ENCODE data around the gene SORD.

Gene SORD

DNA sequence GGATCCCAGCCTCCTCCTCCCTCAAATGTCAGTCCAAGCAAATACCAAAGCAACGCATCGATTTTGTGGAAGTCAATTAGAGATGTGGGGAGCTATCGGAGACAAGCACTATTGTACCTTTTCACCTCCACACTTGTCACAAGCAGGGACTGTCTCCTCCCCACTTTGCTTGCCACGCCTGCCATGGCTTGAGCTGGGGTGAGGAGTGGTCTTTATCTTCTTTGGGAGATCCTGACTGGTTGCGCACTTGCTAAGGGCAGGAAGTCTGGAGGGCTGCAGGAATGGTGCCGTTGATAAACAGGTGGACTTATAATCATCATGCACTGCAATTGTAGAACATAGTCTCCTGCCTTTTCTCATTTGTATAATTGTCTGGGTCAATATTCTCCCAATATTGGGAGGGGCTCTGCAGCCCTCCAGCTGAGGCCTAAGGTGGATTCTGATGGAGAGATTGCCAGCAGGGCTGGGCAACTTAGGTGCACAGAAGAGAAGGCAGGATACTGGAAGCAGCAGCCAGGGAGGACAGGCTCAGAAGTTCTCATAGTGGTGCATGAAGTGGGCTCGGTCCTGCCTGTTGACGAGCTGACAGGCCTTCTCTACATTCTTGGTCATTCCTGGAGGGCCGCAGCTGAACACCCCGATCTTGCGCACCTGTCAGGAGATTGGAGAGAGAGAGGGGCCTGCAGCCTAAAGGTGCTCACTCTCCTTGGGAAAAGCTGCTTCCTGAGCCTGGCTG lies 70.8 kb downstream of the SORD start:
- ATAC-seq (ENCODE audit: insufficient read depth, low read depth), result no peak
- H3K79me2 ChIP-seq (ENCODE audit: insufficient read depth, low read length), result no peaks in the 10 kb centered on the region
- DNase-seq, result no peak
- no peaks in the 10 kb centered on the region for H4K20me1 ChIP-seq (ENCODE audit: insufficient read depth, low read length)
- no peaks in the 10 kb centered on the region for H3K9me3 ChIP-seq (ENCODE audit: insufficient read depth, low read length, severe bottlenecking)
- TF ChIP-seq, protein P1, sequence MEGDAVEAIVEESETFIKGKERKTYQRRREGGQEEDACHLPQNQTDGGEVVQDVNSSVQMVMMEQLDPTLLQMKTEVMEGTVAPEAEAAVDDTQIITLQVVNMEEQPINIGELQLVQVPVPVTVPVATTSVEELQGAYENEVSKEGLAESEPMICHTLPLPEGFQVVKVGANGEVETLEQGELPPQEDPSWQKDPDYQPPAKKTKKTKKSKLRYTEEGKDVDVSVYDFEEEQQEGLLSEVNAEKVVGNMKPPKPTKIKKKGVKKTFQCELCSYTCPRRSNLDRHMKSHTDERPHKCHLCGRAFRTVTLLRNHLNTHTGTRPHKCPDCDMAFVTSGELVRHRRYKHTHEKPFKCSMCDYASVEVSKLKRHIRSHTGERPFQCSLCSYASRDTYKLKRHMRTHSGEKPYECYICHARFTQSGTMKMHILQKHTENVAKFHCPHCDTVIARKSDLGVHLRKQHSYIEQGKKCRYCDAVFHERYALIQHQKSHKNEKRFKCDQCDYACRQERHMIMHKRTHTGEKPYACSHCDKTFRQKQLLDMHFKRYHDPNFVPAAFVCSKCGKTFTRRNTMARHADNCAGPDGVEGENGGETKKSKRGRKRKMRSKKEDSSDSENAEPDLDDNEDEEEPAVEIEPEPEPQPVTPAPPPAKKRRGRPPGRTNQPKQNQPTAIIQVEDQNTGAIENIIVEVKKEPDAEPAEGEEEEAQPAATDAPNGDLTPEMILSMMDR (IDR thresholded peaks at IDR 0.05; ENCODE audit: borderline replicate concordance, extremely low read depth, low read length, poor library complexity, severe bottlenecking), result no peak
- TF ChIP-seq EZH2 (IDR thresholded peaks at IDR 0.05; ENCODE audit: borderline replicate concordance, low read depth, low read length, severe bottlenecking), result no peak
- H3K27me3 ChIP-seq (ENCODE audit: insufficient read depth, low read length, poor library complexity), result peaks cover 12% of the 10 kb centered on the region
- H3K9ac ChIP-seq (ENCODE audit: low read depth, low read length), result no peak overlapping the region
- H3K27ac ChIP-seq (ENCODE audit: low read length), result no peak overlapping the region
- no peaks in the 10 kb centered on the region for H3K36me3 ChIP-seq (ENCODE audit: insufficient read depth, low read length)
- H3K4me1 ChIP-seq (ENCODE audit: insufficient read depth, low read length), result no peaks in the 10 kb centered on the region
- no peak overlapping the region for H3K4me2 ChIP-seq (ENCODE audit: insufficient read depth, low read length)
- no peak overlapping the region for H2AFZ ChIP-seq (ENCODE audit: low read depth, low read length)
- no peak overlapping the region for H3K4me3 ChIP-seq (ENCODE audit: low read depth in 1 of 2, low read length in 2 of 2)

DNA sequence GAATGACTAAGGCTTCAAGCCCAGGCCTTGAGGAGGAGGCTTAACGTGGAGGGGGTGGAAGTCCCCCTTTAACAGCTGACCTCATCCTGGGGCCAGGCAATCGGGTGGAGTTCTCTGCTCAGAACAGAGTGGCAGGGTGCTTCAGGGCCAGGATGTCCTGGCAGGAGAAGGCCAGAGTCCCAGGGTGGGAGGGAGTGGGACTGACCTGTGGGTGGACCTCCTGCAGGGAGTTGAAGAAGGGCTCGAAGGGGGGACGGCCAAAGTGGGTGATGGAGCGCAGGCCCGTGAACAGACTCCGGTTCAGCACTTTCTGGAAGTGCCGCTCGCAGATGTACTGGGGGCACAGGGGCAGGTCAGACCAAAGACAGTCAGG lies 71.3 kb downstream of the SORD start:
- Histone ChIP-seq H3K4me3 (ENCODE audit: low read depth in 1 of 2, low read length in 2 of 2) (no peak overlapping the region), H3K9ac (ENCODE audit: low read depth, low read length) (no peak overlapping the region), H3K27ac (ENCODE audit: low read length) (no peak overlapping the region), H4K20me1 (ENCODE audit: insufficient read depth, low read length) (no peaks in the 10 kb centered on the region), H3K79me2 (ENCODE audit: insufficient read depth, low read length) (no peaks in the 10 kb centered on the region), H3K4me2 (ENCODE audit: insufficient read depth, low read length) (no peak overlapping the region), H2AFZ (ENCODE audit: low read depth, low read length) (no peak overlapping the region), H3K36me3 (ENCODE audit: insufficient read depth, low read length) (no peaks in the 10 kb centered on the region), H3K4me1 (ENCODE audit: insufficient read depth, low read length) (no peaks in the 10 kb centered on the region), H3K9me3 (ENCODE audit: insufficient read depth, low read length, severe bottlenecking) (no peaks in the 10 kb centered on the region), H3K27me3 (ENCODE audit: insufficient read depth, low read length, poor library complexity) (peaks cover 9% of the 10 kb centered on the region)
- DNase-seq (no peak), ATAC-seq (ENCODE audit: insufficient read depth, low read depth) (no peak)
- TF ChIP-seq, protein P1 (IDR thresholded peaks at IDR 0.05; ENCODE audit: borderline replicate concordance, extremely low read depth, low read length, poor library complexity, severe bottlenecking), result no peak
- TF ChIP-seq EZH2 (IDR thresholded peaks at IDR 0.05; ENCODE audit: borderline replicate concordance, low read depth, low read length, severe bottlenecking), result no peak

DNA sequence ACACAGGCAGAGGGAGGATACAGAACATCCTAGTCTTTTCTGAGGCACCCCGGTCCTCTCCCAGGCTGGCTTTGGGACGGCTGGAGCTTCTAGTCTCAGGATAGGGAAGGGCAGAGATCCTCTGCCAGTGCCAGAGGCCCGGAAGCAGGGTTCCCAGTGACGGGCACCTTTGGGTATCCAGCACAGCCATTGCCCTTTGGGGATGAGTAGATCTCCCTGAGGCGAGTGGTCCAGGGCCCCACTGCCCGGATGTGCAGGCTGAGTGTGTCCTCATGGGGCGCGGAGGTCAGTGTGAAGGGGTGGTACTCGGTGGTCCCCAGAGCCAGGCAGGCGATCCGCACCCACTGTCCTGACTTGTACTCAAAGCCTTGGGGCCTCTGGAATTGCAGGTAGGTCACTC lies 72.7 kb downstream of the SORD start:
- Histone ChIP-seq H2AFZ (ENCODE audit: low read depth, low read length) (no peak overlapping the region), H3K4me1 (ENCODE audit: insufficient read depth, low read length) (no peaks in the 10 kb centered on the region), H4K20me1 (ENCODE audit: insufficient read depth, low read length) (no peaks in the 10 kb centered on the region), H3K9me3 (ENCODE audit: insufficient read depth, low read length, severe bottlenecking) (no peaks in the 10 kb centered on the region), H3K27me3 (ENCODE audit: insufficient read depth, low read length, poor library complexity) (peaks cover 9% of the 10 kb centered on the region), H3K4me2 (ENCODE audit: insufficient read depth, low read length) (no peak overlapping the region), H3K36me3 (ENCODE audit: insufficient read depth, low read length) (no peaks in the 10 kb centered on the region), H3K4me3 (ENCODE audit: low read depth in 1 of 2, low read length in 2 of 2) (no peak overlapping the region), H3K79me2 (ENCODE audit: insufficient read depth, low read length) (no peaks in the 10 kb centered on the region), H3K27ac (ENCODE audit: low read length) (no peak overlapping the region), H3K9ac (ENCODE audit: low read depth, low read length) (no peak overlapping the region)
- no peak for ATAC-seq (ENCODE audit: insufficient read depth, low read depth)
- no peak for TF ChIP-seq EZH2 (IDR thresholded peaks at IDR 0.05; ENCODE audit: borderline replicate concordance, low read depth, low read length, severe bottlenecking)
- TF ChIP-seq, protein P1 (IDR thresholded peaks at IDR 0.05; ENCODE audit: borderline replicate concordance, extremely low read depth, low read length, poor library complexity, severe bottlenecking), result no peak
- no peak for DNase-seq
